ENCODE results near the gene TAGLN3. TPM values are rescaled to one million over a fixed set of nuclear protein-coding genes. Genes with fewer than 3 reads are reported as not detected.
A peak's percentile ranks its signal among the peaks of the same experiment; 100 is the strongest.

Gene TAGLN3
- total RNA-seq, 3 donors from 2014 or later: not detected

GRCh38 chr3:112013784-112014143, 15.0 kb downstream of the TAGLN3 start:
- no peaks in the 10 kb centered on the region for H3K27me3 ChIP-seq
- intact Hi-C loops (cut with DNase I; ENCODE audit: low total_unique reads): no loop called here
- no peaks in the 10 kb centered on the region for H3K9me3 ChIP-seq
- no peaks in the 10 kb centered on the region for H3K36me3 ChIP-seq
- H3K27ac ChIP-seq: no peak overlapping the region
- H3K4me3 ChIP-seq: no peak overlapping the region
- no peaks in the 10 kb centered on the region for H3K4me1 ChIP-seq
- no peak for DNase-seq (ENCODE audit: low spot score in 2 of 2)
- TF ChIP-seq, protein P1, sequence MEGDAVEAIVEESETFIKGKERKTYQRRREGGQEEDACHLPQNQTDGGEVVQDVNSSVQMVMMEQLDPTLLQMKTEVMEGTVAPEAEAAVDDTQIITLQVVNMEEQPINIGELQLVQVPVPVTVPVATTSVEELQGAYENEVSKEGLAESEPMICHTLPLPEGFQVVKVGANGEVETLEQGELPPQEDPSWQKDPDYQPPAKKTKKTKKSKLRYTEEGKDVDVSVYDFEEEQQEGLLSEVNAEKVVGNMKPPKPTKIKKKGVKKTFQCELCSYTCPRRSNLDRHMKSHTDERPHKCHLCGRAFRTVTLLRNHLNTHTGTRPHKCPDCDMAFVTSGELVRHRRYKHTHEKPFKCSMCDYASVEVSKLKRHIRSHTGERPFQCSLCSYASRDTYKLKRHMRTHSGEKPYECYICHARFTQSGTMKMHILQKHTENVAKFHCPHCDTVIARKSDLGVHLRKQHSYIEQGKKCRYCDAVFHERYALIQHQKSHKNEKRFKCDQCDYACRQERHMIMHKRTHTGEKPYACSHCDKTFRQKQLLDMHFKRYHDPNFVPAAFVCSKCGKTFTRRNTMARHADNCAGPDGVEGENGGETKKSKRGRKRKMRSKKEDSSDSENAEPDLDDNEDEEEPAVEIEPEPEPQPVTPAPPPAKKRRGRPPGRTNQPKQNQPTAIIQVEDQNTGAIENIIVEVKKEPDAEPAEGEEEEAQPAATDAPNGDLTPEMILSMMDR (IDR thresholded peaks at IDR 0.05): peak in 1 of 3 donors; percentile 1
- TF ChIP-seq POLR2A (IDR thresholded peaks at IDR 0.05) (no peak), POLR2AphosphoS5 (IDR thresholded peaks at IDR 0.05) (no peak)

DNA sequence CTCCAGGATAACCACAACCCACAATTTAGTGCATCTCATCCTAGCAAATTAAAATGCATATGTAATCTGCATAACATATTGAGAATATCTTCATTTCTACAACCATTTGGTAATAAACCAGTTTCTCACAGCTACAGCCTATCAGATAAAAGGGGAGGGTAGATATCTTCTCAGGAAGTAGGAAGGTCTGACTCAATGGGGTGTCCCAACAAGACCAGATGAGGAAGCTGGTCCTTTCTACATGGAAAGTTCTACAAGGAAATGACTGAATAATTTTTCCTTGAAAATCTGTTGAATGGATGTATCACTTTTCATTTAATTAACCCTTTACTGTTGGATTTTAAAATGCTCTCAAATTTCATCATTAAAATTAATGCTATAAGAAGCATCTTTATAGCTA, 18.4 kb downstream of the TAGLN3 start:
- no peak overlapping the region for H3K27ac ChIP-seq
- no peaks in the 10 kb centered on the region for H3K9me3 ChIP-seq
- H3K4me3 ChIP-seq: no peak overlapping the region
- no peaks in the 10 kb centered on the region for H3K27me3 ChIP-seq
- TF ChIP-seq POLR2AphosphoS5 (IDR thresholded peaks at IDR 0.05) (no peak), POLR2A (IDR thresholded peaks at IDR 0.05) (no peak)
- TF ChIP-seq, protein P1 (IDR thresholded peaks at IDR 0.05): no peak
- intact Hi-C loops (cut with DNase I; ENCODE audit: low total_unique reads): no loop called here
- DNase-seq (ENCODE audit: low spot score in 2 of 2): no peak
- no peaks in the 10 kb centered on the region for H3K36me3 ChIP-seq
- H3K4me1 ChIP-seq: no peaks in the 10 kb centered on the region

DNA sequence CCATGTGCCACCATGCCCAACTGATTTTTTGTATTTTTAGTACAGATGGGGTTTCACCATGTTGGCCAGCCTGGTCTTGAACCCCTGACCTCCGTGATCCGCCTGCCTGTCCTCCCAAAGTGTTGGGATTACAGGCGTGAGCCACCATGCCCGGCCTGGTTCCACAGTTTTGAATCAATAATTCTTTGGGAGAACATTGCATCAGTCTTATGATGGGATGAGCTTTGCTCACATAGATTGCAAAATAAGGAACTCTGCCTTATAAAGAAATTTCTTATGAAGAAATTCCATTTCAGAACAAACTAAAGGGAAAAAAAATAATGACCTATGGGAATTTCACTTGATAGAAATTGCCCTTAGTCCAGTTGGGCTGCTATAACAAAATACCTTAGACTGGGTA, 20.0 kb downstream of the TAGLN3 start:
- H3K36me3 ChIP-seq: no peaks in the 10 kb centered on the region
- intact Hi-C loops (cut with DNase I; ENCODE audit: low total_unique reads): no loop called here
- H3K4me3 ChIP-seq: no peak overlapping the region
- H3K9me3 ChIP-seq: no peaks in the 10 kb centered on the region
- no peaks in the 10 kb centered on the region for H3K27me3 ChIP-seq
- no peaks in the 10 kb centered on the region for H3K4me1 ChIP-seq
- no peak for DNase-seq (ENCODE audit: low spot score in 2 of 2)
- TF ChIP-seq POLR2A (IDR thresholded peaks at IDR 0.05) (no peak), POLR2AphosphoS5 (IDR thresholded peaks at IDR 0.05) (no peak)
- TF ChIP-seq, protein P1 (IDR thresholded peaks at IDR 0.05): no peak
- no peak overlapping the region for H3K27ac ChIP-seq

DNA sequence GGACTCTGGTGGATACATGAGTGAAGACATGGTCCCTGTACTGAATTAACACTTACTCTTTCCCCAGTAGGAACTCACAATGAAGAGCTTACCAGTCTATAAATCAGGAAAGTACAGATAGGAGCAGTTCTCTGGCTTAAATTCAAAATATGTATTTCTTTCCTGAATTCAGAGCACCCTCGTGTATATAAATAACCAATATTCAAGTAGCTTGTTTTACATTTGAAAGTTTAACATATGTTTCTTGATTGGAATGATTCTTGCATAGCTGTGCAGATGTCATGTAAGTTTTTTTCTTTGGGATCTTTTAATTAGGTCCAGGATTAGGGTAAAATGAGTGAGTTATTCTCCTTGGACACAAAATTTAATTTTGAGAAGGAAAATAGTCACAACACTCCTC, 21.0 kb downstream of the TAGLN3 start:
- H3K4me1 ChIP-seq: no peaks in the 10 kb centered on the region
- H3K9me3 ChIP-seq: no peaks in the 10 kb centered on the region
- H3K4me3 ChIP-seq: no peak overlapping the region
- no peak for TF ChIP-seq POLR2AphosphoS5 (IDR thresholded peaks at IDR 0.05)
- no peak for TF ChIP-seq POLR2A (IDR thresholded peaks at IDR 0.05)
- TF ChIP-seq, protein P1 (IDR thresholded peaks at IDR 0.05): no peak
- DNase-seq (ENCODE audit: low spot score in 2 of 2): no peak
- H3K27me3 ChIP-seq: no peaks in the 10 kb centered on the region
- intact Hi-C loops (cut with DNase I; ENCODE audit: low total_unique reads): no loop called here
- no peaks in the 10 kb centered on the region for H3K36me3 ChIP-seq
- no peak overlapping the region for H3K27ac ChIP-seq

GRCh38 chr3:112020674-112021085, 22.0 kb downstream of the TAGLN3 start:
- H3K27me3 ChIP-seq: no peaks in the 10 kb centered on the region
- no peak overlapping the region for H3K4me3 ChIP-seq
- no peaks in the 10 kb centered on the region for H3K36me3 ChIP-seq
- no peaks in the 10 kb centered on the region for H3K4me1 ChIP-seq
- no peak for TF ChIP-seq POLR2AphosphoS5 (IDR thresholded peaks at IDR 0.05)
- TF ChIP-seq, protein P1 (IDR thresholded peaks at IDR 0.05): no peak
- no peak for TF ChIP-seq POLR2A (IDR thresholded peaks at IDR 0.05)
- intact Hi-C loops (cut with DNase I; ENCODE audit: low total_unique reads): no loop called here
- DNase-seq (ENCODE audit: low spot score in 2 of 2): no peak
- H3K9me3 ChIP-seq: no peaks in the 10 kb centered on the region
- no peak overlapping the region for H3K27ac ChIP-seq
